ENCODE measurements around the gene SLC7A5. TPM values are rescaled to one million over a fixed set of nuclear protein-coding genes. Genes with fewer than 3 reads are reported as not detected.
"Not testable (repeated sequence)": the region's sequence is repeated elsewhere in the genome, so short reads cannot be mapped to it uniquely, and the experiment has no call there.

SLC7A5 gene
- total RNA-seq, 6 experiments from 2014 or later, result 112 to 133 (median 124) TPM

GRCh38 chr16:87895641-87896141 is 26.4 kb upstream of the SLC7A5 start:
- peak overlapping the region; percentile 87 for H3K27ac Mint-ChIP-seq
- peak; percentile 81 for DNase-seq
- TF ChIP-seq CTCF (IDR thresholded peaks at IDR 0.05), result no peak
- H3K4me1 Mint-ChIP-seq (ENCODE audit: low read depth), result peaks cover 39% of the 10 kb centered on the region
- H3K27me3 Mint-ChIP-seq (ENCODE audit: insufficient read depth), result peaks cover 2% of the 10 kb centered on the region; the same call in 1 of the 2 replicates
- H3K9me3 Mint-ChIP-seq, result no peaks in the 10 kb centered on the region
- peak overlapping the region; percentile 41; the same call in 1 of the 2 replicates for H3K4me3 Mint-ChIP-seq
- no peaks in the 10 kb centered on the region for H3K36me3 Mint-ChIP-seq (ENCODE audit: low read depth)

GRCh38 chr16:87894005-87894404 is 24.7 kb upstream of the SLC7A5 start:
- Mint-ChIP-seq H3K4me1 (ENCODE audit: low read depth) (peaks cover 39% of the 10 kb centered on the region), H3K27ac (peak overlapping the region; percentile 72)
- not testable (repeated sequence) for H3K9me3 Mint-ChIP-seq; H3K27me3 Mint-ChIP-seq (ENCODE audit: insufficient read depth); H3K4me3 Mint-ChIP-seq; H3K36me3 Mint-ChIP-seq (ENCODE audit: low read depth); DNase-seq

- Mint-ChIP-seq H3K9me3 (no peaks in the 10 kb centered on the region; the same call in 1 of the 2 replicates), H3K27me3 (ENCODE audit: insufficient read depth) (no peaks in the 10 kb centered on the region), H3K4me1 (ENCODE audit: low read depth) (peaks cover 27% of the 10 kb centered on the region), H3K4me3 (no peak overlapping the region), H3K27ac (no peak overlapping the region), H3K36me3 (ENCODE audit: low read depth) (no peaks in the 10 kb centered on the region)
- TF ChIP-seq CTCF (IDR thresholded peaks at IDR 0.05), result no peak
- no peak for DNase-seq
Observed at GRCh38 chr16:87891764-87892163, 22.5 kb upstream of the SLC7A5 start.

- not testable (repeated sequence) for H3K27ac Mint-ChIP-seq; H3K36me3 Mint-ChIP-seq (ENCODE audit: low read depth); H3K4me3 Mint-ChIP-seq; H3K27me3 Mint-ChIP-seq (ENCODE audit: insufficient read depth); H3K9me3 Mint-ChIP-seq; DNase-seq
- peaks cover 12% of the 10 kb centered on the region for H3K4me1 Mint-ChIP-seq (ENCODE audit: low read depth)
Observed at GRCh38 chr16:87889762-87890161, 20.5 kb upstream of the SLC7A5 start.

- not testable (repeated sequence) for H3K4me1 Mint-ChIP-seq (ENCODE audit: low read depth); H3K36me3 Mint-ChIP-seq (ENCODE audit: low read depth); H3K4me3 Mint-ChIP-seq; H3K9me3 Mint-ChIP-seq; H3K27me3 Mint-ChIP-seq (ENCODE audit: insufficient read depth); DNase-seq; H3K27ac Mint-ChIP-seq
Observed at GRCh38 chr16:87888346-87888745, 19.0 kb upstream of the SLC7A5 start.

- not testable (repeated sequence) for H3K4me3 Mint-ChIP-seq; H3K27me3 Mint-ChIP-seq (ENCODE audit: insufficient read depth); H3K27ac Mint-ChIP-seq; H3K4me1 Mint-ChIP-seq (ENCODE audit: low read depth); H3K9me3 Mint-ChIP-seq; DNase-seq; H3K36me3 Mint-ChIP-seq (ENCODE audit: low read depth)
Observed at GRCh38 chr16:87887931-87888330, 18.6 kb upstream of the SLC7A5 start.

- not testable (repeated sequence) for DNase-seq; H3K4me3 Mint-ChIP-seq; H3K9me3 Mint-ChIP-seq; H3K4me1 Mint-ChIP-seq (ENCODE audit: low read depth); H3K36me3 Mint-ChIP-seq (ENCODE audit: low read depth); H3K27ac Mint-ChIP-seq
- peaks cover 14% of the 10 kb centered on the region for H3K27me3 Mint-ChIP-seq (ENCODE audit: insufficient read depth)
Observed at GRCh38 chr16:87885371-87885967, 16.2 kb upstream of the SLC7A5 start.

- TF ChIP-seq CTCF (IDR thresholded peaks at IDR 0.05), result no peak
- no peak overlapping the region for H3K4me3 Mint-ChIP-seq
- no peaks in the 10 kb centered on the region for H3K4me1 Mint-ChIP-seq (ENCODE audit: low read depth)
- no peak for DNase-seq
- H3K36me3 Mint-ChIP-seq (ENCODE audit: low read depth), result no peaks in the 10 kb centered on the region
- H3K9me3 Mint-ChIP-seq, result no peaks in the 10 kb centered on the region
- H3K27ac Mint-ChIP-seq, result no peak overlapping the region
- H3K27me3 Mint-ChIP-seq (ENCODE audit: insufficient read depth), result peaks cover 23% of the 10 kb centered on the region
Observed at GRCh38 chr16:87882436-87883019, 13.2 kb upstream of the SLC7A5 start.
